ENCODE measurements around the gene TPSB2. TPM values are rescaled to one million over a fixed set of nuclear protein-coding genes. Genes with fewer than 3 reads are reported as not detected.
A peak's percentile ranks its signal among the peaks of the same experiment; 100 is the strongest.

Gene TPSB2
- total RNA-seq, 1 experiment from 2014 or later, result not detected

DNA sequence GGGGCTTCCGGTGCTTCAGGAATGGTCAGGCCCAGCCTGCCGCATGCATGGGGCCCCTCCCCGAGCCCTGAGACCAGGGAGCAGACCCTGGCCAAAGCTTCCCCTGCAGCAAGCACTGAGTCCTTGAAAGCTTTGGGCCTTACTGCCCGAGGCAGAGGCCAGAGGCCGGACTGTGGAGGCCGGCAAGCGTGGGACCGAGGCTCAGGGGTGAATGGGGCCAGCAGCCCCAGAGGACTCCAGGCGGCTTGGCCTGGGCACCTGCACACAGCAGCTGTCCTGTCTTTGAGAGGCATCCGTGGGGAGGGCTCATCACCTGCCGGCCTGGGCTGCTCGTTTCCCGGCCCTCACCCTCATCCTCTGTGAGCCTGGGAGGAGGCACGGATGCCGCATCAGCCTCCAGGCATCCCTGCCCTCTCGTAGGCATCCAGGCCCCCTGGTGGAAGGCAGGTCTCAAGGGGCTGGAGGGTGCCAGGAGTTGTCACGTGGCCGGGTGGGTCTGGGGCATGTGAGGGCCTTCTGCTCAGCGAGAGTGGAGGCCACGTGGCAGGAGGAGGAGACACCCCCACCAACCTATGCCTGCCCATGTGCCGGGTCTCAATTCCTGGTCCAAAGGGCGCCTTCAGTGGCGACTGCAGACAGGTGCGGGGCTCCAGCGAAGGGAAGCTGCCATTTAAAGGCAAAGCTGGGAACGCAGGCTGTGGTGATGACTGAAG lies 45.7 kb downstream of the TPSB2 start:
- no peak overlapping the region for H2AFZ ChIP-seq (ENCODE audit: low read length)
- H3K9me2 ChIP-seq (replicated peaks; ENCODE audit: low read length), result no peaks in the 10 kb centered on the region
- no peak for TF ChIP-seq EZH2phosphoT487 (IDR thresholded peaks at IDR 0.05; ENCODE audit: borderline replicate concordance, low read length)
- TF ChIP-seq, protein P1, sequence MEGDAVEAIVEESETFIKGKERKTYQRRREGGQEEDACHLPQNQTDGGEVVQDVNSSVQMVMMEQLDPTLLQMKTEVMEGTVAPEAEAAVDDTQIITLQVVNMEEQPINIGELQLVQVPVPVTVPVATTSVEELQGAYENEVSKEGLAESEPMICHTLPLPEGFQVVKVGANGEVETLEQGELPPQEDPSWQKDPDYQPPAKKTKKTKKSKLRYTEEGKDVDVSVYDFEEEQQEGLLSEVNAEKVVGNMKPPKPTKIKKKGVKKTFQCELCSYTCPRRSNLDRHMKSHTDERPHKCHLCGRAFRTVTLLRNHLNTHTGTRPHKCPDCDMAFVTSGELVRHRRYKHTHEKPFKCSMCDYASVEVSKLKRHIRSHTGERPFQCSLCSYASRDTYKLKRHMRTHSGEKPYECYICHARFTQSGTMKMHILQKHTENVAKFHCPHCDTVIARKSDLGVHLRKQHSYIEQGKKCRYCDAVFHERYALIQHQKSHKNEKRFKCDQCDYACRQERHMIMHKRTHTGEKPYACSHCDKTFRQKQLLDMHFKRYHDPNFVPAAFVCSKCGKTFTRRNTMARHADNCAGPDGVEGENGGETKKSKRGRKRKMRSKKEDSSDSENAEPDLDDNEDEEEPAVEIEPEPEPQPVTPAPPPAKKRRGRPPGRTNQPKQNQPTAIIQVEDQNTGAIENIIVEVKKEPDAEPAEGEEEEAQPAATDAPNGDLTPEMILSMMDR (conservative IDR thresholded peaks at IDR 0.05; ENCODE audit: low read depth, low read length), result 0 out of 2 replicates have a peak, but pooled peaks have one; percentile 10
- H3F3A ChIP-seq (ENCODE audit: low read length, unreplicated experiment), result no peaks in the 10 kb centered on the region
- no peak for DNase-seq
- no peaks in the 10 kb centered on the region for H4K20me1 ChIP-seq (ENCODE audit: low read length)
- BruUV-seq (replicated peaks), result no TSS peak
- ChIA-PET POLR2A (ENCODE audit: unreplicated experiment) (no interaction called here), CTCF (no interaction called here)
- intact Hi-C loops (cut with micrococcal nuclease), result no loop called here
- H3K4me1 ChIP-seq (ENCODE audit: insufficient read depth, low read length), result peaks cover 10% of the 10 kb centered on the region
- no peak overlapping the region for H3K27ac ChIP-seq (ENCODE audit: low read length)
- no peak overlapping the region for H3K4me3 ChIP-seq (ENCODE audit: low read length)
- no peak overlapping the region for H3K9ac ChIP-seq (ENCODE audit: low read length)
- no peaks in the 10 kb centered on the region for H3K79me2 ChIP-seq (ENCODE audit: low read length)
- no peaks in the 10 kb centered on the region for H3K36me3 ChIP-seq (ENCODE audit: low read depth, low read length)
- H3K27me3 ChIP-seq (ENCODE audit: low read length), result no peaks in the 10 kb centered on the region
- H3K9me3 ChIP-seq (ENCODE audit: low read length), result no peaks in the 10 kb centered on the region
- ATAC-seq, result no peak
- no peak overlapping the region for H3K4me2 ChIP-seq (ENCODE audit: low read length)

DNA sequence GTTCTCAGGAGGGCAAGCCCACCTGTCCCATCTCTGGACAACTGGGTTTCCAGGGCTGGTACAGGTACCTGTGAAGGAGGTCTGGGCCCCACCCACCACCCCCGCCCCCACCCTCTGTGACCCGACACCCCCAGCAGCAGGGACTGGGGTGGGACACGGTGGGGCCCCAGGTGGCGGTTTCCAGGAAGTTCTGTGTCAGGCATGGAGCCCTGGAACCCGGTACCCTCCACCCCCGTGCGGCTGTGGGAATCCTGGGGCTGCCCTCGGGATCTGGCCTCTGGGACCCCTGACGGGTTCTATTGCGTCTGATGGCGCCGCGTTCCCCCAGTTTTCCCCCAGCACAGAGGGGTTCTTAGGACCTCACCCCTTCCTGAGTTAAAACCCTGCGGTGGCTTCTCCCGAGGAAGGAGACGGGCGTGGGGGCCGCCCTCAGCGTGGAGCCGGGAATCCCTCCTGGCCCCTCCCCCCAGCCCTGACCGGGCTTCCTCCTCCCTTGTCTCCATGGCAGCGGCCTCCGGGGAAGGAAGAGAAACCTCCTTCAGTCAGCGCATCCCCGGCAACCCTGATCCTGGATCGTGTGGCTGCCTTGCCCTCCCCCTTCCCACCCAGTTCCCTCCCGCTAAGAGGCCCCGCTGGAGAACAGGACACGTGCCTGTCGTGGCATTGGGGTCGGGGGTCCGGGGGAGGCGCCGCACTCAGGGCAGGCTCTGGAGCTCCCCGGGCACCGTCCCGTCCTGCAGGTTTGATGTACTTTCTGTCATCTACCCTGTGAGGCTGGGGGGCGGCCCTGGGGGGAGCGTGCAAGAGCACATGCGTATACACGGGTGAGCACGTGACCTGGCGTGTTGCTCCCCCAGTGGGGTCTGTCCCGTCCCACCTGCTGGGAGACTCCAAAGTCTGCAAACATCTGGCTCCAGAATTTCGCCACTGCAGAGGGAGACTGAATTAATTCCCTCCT lies 46.8 kb downstream of the TPSB2 start:
- peaks cover 10% of the 10 kb centered on the region for H3K4me1 ChIP-seq (ENCODE audit: insufficient read depth, low read length)
- POLR2A ChIA-PET (ENCODE audit: unreplicated experiment), result no interaction called here
- H3K79me2 ChIP-seq (ENCODE audit: low read length), result no peaks in the 10 kb centered on the region
- H3K27ac ChIP-seq (ENCODE audit: low read length), result no peak overlapping the region
- H3F3A ChIP-seq (ENCODE audit: low read length, unreplicated experiment), result no peaks in the 10 kb centered on the region
- CTCF ChIA-PET, result no interaction called here
- no peaks in the 10 kb centered on the region for H4K20me1 ChIP-seq (ENCODE audit: low read length)
- H3K27me3 ChIP-seq (ENCODE audit: low read length), result no peaks in the 10 kb centered on the region
- no peak overlapping the region for H3K9ac ChIP-seq (ENCODE audit: low read length)
- no peak overlapping the region for H3K4me3 ChIP-seq (ENCODE audit: low read length)
- intact Hi-C loops (cut with micrococcal nuclease), result no loop called here
- no peaks in the 10 kb centered on the region for H3K9me2 ChIP-seq (replicated peaks; ENCODE audit: low read length)
- H3K4me2 ChIP-seq (ENCODE audit: low read length), result no peak overlapping the region
- no peaks in the 10 kb centered on the region for H3K36me3 ChIP-seq (ENCODE audit: low read depth, low read length)
- TF ChIP-seq, protein P1 (conservative IDR thresholded peaks at IDR 0.05; ENCODE audit: low read depth, low read length), result no peak
- no peak for TF ChIP-seq EZH2phosphoT487 (IDR thresholded peaks at IDR 0.05; ENCODE audit: borderline replicate concordance, low read length)
- TF ChIP-seq EZH2 (IDR thresholded peaks at IDR 0.05; ENCODE audit: low read length, unreplicated experiment), result no peak
- H2AFZ ChIP-seq (ENCODE audit: low read length), result no peak overlapping the region
- peak; percentile 44 for ATAC-seq
- no TSS peak for BruUV-seq (replicated peaks)
- no peaks in the 10 kb centered on the region for H3K9me3 ChIP-seq (ENCODE audit: low read length)
- no peak for DNase-seq
